HepG2 (cell line): ENCODE measurements around the gene PANX1. TPM values are rescaled to one million over a fixed set of nuclear protein-coding genes. Genes with fewer than 3 reads are reported as not detected.

Experiments
- DNMT3B ChIP-seq: conservative IDR thresholded peaks from 2 replicates; pipeline ENCODE4 v1.6.1; 2016; ENCODE audit warnings: missing biosample characterization, control low read depth
- JUND ChIP-seq: sonication (generic); formaldehyde crosslinking; IDR thresholded peaks from 2 replicates; pipeline ENCODE4 v1.8.0; 2022; ENCODE audit warnings: mild to moderate bottlenecking, missing genetic modification reagents
- KLF6 ChIP-seq: IDR thresholded peaks from 2 replicates; pipeline ENCODE4 v1.8.0; 2016; ENCODE audit warnings: missing biosample characterization, missing genetic modification reagents
- MBNL3 ChIP-seq: fragments of 250-450 bp; sonication (Bioruptor Pico); conservative IDR thresholded peaks from 2 replicates; pipeline ENCODE4 v1.8.0; 2022; ENCODE audit warnings: mild to moderate bottlenecking, inconsistent platforms
- SYNCRIP ChIP-seq: fragments of 200-400 bp; formaldehyde crosslinking; IDR thresholded peaks from 2 replicates; pipeline ENCODE4 v1.6.1; 2018; ENCODE audit warnings: mild to moderate bottlenecking, low read depth, low read length; ENCODE audit not compliant: insufficient read depth
- ZBTB7B ChIP-seq: sonication (generic); formaldehyde crosslinking; IDR thresholded peaks from 2 replicates; pipeline ENCODE4 v1.4.0; 2020; ENCODE audit warnings: missing genetic modification reagents
- ZNF296 ChIP-seq: sonication (generic); formaldehyde crosslinking; conservative IDR thresholded peaks from 2 replicates; pipeline ENCODE4 v1.5.0; 2020; ENCODE audit warnings: mild to moderate bottlenecking, missing genetic modification reagents
- ZNF672 ChIP-seq: sonication (generic); formaldehyde crosslinking; IDR thresholded peaks from 2 replicates; pipeline ENCODE4 v1.8.1; 2022; ENCODE audit warnings: missing genetic modification reagents
- ZSCAN9 ChIP-seq: IDR thresholded peaks from 2 replicates; pipeline ENCODE4 v1.6.1; 2016; ENCODE audit warnings: borderline replicate concordance
- polyA plus RNA-seq, 8 experiments: library from polyadenylated mRNA; depleted of rRNA in 3 of 8; stranded (reverse) in 7 of 8; unstranded in 1 of 8; fragments of >200 nt; fragmentation: Illumina TruSeq in 4 of 8; extraction: Trizol in 4 of 8; gene quantifications; 2 replicates each; pipeline versions ENCODE4 v1.2.1 to v1.2.3, GENCODE V29; 2011 to 2016; ENCODE audit warnings: low read depth in 4 of 8, missing spikeins in 1 of 8, mixed read lengths in 1 of 8; ENCODE audit not compliant: insufficient read depth in 1 of 8
- total RNA-seq, 5 experiments: library from RNA; depleted of rRNA; stranded (reverse); fragments of >200 nt; fragmentation: Illumina TruSeq; extraction: Trizol; gene quantifications; 2 replicates each; pipeline ENCODE4 v1.2.3, GENCODE V29; 2016; ENCODE audit warnings: low read depth in 1 of 5
- TF ChIP-seq, protein P1 (sequence below): sonication (generic); formaldehyde crosslinking; IDR thresholded peaks from 2 replicates; pipeline ENCODE4 v1.5.0; 2020; ENCODE audit warnings: mild to moderate bottlenecking, missing genetic modification reagents, borderline replicate concordance
- TF ChIP-seq, protein P2 (sequence below): sonication (generic); formaldehyde crosslinking; IDR thresholded peaks from 2 replicates; pipeline ENCODE4 v1.4.0; 2020; ENCODE audit warnings: mild to moderate bottlenecking, missing genetic modification reagents
- TF ChIP-seq, protein P3 (sequence below): IDR thresholded peaks from 2 replicates; pipeline ENCODE4 v1.6.1; 2016; ENCODE audit warnings: missing compliant biosample characterization, missing genetic modification reagents, borderline replicate concordance
- TF ChIP-seq, protein P4 (sequence below): sonication (generic); formaldehyde crosslinking; IDR thresholded peaks from 2 replicates; pipeline ENCODE4 v1.8.0; 2022; ENCODE audit warnings: missing genetic modification reagents, mild to moderate bottlenecking, moderate library complexity, borderline replicate concordance

Gene PANX1
- total and polyA plus RNA-seq, 2 of the 13 experiments (the other 11 are each of a cell fraction or from before 2014, with no cell fraction given): 8.3 to 24.8 TPM

DNA sequence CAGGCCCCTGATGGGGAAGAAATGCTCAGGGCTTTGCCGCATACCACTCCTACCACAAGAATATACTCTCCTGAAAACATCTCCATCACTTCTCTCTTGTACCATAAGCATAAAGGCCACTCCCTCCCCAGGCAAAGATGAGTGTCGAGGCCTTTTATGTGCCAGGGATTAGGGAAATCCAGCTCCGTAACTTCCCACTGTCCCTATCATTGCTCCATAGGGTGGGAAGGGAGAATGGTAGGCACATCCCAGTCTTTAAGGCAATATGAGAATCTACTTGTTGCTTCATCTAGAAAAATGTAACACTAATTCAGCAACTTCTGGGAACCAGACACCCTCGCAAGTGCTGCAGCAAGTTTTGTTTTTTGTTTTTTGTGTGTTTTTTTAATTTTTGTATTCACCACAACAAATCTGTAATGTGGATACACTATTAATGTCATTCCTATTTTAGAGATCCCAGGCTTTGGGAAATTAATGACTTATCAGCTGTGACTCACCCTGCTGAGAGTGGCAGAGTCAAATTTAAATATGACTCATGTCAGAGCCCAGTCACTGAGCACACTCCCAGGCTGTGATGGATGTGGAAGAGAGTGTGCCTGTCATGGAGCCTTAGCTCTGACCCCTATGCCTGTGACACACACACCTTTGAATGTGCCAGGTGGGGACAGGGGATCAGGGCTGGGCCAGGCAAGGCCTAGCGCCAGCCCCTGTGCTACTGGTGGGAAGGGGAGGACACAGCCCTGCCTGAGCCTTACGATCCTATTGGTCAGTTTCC is 23.4 kb downstream of the PANX1 start (continued):
- TF ChIP-seq, protein P1, sequence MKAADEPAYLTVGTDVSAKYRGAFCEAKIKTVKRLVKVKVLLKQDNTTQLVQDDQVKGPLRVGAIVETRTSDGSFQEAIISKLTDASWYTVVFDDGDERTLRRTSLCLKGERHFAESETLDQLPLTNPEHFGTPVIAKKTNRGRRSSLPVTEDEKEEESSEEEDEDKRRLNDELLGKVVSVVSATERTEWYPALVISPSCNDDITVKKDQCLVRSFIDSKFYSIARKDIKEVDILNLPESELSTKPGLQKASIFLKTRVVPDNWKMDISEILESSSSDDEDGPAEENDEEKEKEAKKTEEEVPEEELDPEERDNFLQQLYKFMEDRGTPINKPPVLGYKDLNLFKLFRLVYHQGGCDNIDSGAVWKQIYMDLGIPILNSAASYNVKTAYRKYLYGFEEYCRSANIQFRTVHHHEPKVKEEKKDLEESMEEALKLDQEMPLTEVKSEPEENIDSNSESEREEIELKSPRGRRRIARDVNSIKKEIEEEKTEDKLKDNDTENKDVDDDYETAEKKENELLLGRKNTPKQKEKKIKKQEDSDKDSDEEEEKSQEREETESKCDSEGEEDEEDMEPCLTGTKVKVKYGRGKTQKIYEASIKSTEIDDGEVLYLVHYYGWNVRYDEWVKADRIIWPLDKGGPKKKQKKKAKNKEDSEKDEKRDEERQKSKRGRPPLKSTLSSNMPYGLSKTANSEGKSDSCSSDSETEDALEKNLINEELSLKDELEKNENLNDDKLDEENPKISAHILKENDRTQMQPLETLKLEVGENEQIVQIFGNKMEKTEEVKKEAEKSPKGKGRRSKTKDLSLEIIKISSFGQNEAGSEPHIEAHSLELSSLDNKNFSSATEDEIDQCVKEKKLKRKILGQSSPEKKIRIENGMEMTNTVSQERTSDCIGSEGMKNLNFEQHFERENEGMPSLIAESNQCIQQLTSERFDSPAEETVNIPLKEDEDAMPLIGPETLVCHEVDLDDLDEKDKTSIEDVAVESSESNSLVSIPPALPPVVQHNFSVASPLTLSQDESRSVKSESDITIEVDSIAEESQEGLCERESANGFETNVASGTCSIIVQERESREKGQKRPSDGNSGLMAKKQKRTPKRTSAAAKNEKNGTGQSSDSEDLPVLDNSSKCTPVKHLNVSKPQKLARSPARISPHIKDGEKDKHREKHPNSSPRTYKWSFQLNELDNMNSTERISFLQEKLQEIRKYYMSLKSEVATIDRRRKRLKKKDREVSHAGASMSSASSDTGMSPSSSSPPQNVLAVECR (CRISPR knock-in tag): 0 out of 2 replicates have a peak, but pooled peaks have one; percentile 1
- TF ChIP-seq, protein P2, sequence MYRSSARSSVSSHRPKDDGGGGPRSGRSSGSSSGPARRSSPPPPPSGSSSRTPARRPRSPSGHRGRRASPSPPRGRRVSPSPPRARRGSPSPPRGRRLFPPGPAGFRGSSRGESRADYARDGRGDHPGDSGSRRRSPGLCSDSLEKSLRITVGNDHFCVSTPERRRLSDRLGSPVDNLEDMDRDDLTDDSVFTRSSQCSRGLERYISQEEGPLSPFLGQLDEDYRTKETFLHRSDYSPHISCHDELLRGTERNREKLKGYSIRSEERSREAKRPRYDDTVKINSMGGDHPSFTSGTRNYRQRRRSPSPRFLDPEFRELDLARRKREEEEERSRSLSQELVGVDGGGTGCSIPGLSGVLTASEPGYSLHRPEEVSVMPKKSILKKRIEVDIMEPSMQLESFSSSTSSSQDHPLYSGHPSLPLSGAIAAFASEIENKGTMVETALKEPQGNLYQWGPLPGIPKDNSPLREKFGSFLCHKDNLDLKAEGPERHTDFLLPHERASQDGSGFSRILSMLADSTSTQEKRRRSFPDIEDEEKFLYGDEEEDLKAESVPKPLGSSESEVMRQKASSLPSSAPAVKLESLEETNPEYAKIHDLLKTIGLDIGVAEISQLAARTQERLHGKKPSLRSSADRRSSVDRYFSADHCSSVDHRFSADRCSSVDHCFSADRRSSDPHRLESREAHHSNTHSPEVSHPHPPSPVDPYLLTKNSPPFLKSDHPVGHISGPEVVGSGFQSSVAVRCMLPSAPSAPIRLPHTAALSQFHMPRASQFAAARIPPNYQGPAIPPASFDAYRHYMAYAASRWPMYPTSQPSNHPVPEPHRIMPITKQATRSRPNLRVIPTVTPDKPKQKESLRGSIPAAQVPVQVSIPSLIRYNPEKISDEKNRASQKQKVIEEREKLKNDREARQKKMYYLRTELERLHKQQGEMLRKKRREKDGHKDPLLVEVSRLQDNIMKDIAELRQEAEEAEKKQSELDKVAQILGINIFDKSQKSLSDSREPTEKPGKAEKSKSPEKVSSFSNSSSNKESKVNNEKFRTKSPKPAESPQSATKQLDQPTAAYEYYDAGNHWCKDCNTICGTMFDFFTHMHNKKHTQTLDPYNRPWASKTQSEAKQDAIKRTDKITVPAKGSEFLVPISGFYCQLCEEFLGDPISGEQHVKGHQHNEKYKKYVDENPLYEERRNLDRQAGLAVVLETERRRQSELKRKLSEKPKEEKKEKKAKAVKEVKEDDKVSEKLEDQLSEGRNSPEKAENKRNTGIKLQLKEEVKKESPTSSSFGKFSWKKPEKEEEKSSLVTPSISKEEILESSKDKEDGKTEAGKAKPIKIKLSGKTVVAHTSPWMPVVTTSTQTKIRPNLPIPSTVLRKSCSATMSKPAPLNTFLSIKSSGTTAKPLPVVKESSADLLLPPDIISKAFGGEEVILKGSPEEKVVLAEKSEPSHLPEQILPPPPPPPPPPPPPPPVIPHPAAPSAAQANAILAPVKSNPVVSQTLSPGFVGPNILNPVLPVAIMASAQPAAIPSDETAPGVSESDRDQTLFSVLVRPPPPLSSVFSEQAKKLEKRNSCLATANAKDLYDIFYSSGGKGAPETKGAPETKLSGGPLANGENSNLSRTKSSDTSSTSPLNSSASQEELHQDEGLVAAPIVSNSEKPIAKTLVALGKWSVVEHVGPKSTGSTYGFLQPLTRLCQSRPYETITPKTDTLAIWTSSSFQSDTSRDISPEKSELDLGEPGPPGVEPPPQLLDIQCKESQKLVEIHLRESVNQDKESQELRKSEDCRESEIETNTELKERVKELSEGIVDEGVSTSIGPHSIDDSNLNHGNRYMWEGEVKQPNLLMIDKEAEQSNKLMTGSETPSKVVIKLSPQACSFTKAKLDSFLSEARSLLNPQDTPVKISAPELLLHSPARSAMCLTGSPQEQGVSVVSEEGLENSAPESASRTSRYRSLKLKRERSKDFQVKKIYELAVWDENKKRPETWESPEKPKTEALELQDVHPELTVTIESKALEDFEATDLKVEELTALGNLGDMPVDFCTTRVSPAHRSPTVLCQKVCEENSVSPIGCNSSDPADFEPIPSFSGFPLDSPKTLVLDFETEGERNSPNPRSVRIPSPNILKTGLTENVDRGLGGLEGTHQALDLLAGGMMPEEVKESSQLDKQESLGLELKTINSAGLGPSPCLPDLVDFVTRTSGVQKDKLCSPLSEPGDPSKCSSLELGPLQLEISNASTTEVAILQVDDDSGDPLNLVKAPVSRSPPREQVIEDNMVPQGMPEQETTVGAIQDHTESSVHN (CRISPR knock-in tag): no peak
- TF ChIP-seq ZSCAN9 (CRISPR knock-in tag) (no peak), ZNF296 (CRISPR knock-in tag) (no peak), MBNL3 (CRISPR knock-in tag) (no peak), SYNCRIP (no peak), JUND (peak; percentile 63; the same call in 1 of the 2 replicates), DNMT3B (CRISPR knock-in tag) (no peak), ZNF672 (CRISPR knock-in tag) (no peak), KLF6 (CRISPR knock-in tag) (no peak), ZBTB7B (CRISPR knock-in tag) (no peak)
- TF ChIP-seq, protein P3, sequence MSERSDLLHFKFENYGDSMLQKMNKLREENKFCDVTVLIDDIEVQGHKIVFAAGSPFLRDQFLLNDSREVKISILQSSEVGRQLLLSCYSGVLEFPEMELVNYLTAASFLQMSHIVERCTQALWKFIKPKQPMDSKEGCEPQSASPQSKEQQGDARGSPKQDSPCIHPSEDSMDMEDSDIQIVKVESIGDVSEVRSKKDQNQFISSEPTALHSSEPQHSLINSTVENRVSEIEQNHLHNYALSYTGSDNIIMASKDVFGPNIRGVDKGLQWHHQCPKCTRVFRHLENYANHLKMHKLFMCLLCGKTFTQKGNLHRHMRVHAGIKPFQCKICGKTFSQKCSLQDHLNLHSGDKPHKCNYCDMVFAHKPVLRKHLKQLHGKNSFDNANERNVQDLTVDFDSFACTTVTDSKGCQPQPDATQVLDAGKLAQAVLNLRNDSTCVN: no peak
- TF ChIP-seq, protein P4, sequence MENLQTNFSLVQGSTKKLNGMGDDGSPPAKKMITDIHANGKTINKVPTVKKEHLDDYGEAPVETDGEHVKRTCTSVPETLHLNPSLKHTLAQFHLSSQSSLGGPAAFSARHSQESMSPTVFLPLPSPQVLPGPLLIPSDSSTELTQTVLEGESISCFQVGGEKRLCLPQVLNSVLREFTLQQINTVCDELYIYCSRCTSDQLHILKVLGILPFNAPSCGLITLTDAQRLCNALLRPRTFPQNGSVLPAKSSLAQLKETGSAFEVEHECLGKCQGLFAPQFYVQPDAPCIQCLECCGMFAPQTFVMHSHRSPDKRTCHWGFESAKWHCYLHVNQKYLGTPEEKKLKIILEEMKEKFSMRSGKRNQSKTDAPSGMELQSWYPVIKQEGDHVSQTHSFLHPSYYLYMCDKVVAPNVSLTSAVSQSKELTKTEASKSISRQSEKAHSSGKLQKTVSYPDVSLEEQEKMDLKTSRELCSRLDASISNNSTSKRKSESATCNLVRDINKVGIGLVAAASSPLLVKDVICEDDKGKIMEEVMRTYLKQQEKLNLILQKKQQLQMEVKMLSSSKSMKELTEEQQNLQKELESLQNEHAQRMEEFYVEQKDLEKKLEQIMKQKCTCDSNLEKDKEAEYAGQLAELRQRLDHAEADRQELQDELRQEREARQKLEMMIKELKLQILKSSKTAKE: no peak
